GM19035 (cell line): ENCODE results near the gene SOCS3.

Experiments used
- ATAC-seq: cut with Tn5 transposase; IDR thresholded peaks from one replicate; pipeline ENCODE4 v1.9.1; 2021; ENCODE audit not compliant: unreplicated experiment

The SOCS3 gene

GRCh38 chr17:78391051-78391431 is 31.2 kb upstream of the SOCS3 start:
- no peak for ATAC-seq

DNA sequence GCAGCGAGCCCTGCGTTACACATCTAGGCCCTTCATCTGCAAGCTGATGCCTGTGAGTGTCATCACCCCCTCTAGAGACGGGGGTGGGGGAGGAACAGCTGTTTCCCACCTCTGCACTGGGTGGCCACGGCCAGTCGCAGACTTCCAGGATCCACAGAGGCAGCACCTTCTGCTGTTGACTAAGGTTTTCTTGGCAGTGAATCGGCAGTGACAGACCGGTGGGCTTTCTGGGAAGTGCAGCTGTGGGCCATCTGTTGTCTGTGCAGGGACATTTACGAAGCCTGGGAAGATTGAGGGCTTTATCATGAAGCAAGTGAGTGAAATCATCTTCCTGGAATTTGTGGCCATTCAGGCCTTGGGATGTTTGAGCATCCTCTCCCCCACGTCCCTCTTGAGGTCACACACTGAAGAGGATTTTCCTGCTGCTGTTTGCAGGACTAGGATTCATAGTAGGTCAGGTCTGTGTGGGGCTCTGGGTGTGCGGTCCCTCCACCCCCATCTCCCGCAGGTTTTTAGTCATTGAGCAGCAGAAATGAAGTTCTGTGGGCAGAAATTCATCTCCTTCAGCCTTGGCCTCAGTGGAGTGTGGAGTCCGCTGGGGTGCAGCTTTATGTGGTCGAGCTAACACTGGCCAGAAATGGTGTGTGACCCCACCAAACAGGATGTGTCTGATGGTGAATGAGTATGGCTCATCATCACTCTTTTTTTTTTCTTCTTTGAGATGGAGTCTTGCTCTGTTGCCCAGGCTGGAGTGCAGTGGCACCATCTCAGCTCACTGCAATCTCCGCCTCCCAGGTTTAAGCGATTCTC is 30.6 kb upstream of the SOCS3 start:
- no peak for ATAC-seq

GRCh38 chr17:78387977-78388941 is 28.4 kb upstream of the SOCS3 start:
- ATAC-seq: peak; percentile 32

- no peak for ATAC-seq
Observed at GRCh38 chr17:78384479-78385175, 24.8 kb upstream of the SOCS3 start.

DNA sequence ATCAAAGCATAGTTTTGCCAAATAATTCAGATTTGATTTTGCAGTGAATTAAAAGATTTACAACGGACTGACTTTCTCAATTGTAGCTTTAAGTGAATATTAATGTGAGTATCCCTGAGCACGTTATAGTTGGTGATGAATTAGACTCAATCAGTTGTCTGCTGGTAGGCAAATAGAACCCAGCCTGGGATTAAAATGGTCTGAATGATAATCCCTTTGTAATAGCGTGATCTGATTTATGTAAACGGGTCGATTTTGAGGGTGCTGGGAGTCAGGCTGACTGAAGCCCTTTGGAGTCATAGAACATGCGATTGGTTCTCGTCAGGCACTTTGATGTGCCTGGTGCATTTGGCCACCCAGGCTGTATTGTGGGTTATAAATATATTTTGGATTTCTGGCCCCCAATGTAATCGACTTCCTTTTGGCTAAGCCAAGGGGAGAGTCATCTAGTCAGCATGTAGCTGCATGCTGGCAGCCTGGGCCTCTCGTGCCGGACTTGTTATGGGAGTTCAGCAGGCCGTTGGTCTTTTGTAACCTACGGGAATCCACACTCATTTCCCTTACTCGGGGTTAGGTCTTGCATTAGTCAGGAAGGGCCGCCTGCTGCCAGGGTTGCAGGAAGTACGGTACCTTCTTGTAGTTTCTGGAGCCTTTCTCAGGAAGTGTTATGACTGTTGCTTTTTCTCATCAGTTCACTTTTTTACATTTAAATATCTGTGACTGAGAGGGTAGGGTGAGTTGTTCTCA is 24.0 kb upstream of the SOCS3 start:
- ATAC-seq: no peak

DNA sequence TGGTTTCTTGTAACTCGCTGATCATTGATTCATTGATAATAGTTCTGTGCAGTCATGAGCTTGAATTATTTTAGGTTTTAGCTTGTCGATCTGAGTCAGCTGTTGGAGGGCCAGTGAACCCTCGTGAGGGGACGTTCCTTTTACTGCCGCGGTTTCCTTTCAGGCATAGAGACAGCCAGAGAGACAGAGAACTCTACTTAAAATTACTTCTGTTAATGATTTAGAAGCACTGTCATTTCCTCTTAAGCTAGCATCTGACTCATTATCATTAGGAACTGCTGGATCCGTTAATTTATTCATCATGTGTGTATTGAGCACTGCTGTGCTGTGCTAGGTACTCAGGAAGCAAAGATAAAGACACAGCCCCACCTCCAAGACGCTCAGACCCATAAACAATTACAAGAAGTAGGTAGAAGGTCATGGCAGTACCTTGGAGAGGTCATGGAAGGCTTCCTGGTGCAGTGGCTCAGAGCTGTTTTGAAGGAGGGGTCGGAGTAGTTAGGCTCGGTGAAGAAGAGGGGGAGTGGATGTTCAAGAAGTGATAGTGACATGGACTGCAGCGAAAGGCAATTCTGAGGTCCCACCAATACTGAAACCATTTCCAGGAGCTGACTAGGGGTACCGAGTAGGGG is 21.8 kb upstream of the SOCS3 start:
- ATAC-seq: no peak

DNA sequence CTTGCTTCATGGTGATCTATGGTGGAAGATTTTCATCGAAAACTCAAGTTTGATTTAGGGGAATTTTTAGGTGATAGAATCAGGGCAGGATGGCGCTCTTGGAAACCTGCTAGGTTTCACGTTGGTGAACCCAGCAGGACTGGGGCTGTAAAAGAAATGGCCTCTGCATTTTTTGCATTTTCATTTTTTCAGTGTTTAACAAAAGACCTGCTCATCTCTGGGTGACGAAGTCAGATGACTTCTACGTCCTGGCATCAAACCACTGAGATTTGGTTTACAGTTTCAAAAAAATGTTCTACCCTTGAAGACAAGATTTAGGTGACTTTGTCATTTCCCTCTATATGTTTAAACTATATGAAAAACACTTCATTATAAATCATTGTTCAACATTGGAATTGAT is 20.5 kb upstream of the SOCS3 start:
- no peak for ATAC-seq

DNA sequence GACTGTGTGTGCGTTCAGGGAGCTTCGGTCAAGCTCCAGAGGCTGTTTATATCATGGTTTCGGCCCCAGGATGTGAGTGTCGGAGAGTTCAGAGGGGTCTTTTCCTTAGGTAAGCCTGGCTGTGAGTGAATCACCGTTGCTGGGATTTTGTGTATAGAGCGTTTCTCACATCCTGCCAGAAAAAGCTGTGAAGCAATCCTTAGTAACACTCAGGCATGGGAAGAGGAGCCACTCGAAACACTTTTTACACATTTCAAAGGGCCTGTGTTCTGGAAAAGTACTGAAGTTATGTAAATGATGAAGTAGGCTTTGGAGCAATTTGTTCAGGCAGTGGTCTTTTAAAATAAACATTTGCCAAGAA is 19.2 kb upstream of the SOCS3 start:
- no peak for ATAC-seq

DNA sequence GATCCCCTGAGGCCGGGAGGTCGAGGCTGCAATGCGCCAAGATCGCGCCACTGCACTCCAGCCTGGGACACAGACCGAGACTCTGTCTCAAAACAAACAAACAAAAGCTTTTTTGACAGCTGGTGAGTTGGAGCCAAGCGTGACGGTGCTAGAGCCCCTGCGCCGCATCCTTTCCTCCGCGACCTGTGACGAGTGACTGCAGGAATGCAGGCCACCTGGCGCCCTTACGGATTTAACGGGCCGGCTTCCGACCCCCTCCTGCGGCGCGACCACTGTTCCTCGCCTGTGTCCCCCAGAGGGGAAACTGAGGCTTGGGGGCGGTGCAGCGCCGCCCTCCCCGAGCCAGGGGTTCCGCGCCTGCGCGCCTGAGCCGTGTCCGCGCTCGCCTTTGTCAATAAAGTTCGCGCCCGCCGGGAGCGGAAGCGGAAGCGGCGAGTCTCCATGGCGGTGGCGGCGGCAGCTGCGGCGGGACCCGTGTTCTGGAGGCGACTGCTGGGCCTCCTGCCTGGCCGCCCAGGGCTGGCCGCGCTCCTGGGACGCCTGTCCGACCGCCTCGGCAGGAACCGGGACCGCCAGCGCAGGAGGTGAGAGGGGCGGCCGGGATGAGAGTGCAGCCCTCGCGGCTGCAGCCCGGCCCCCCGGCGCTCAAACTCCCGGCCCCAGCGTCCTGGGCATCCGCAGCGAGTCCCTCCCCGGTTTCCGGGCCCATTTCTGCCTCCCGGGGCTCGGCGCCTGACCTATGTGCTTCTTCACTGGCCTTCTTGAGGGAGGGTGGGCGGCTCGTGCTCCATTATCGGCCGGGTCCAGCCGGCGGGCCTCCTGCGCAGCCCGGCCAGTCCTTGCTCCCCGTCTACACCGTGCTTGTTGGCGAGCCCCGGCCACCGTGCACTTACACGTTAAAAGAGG is 18.6 kb upstream of the SOCS3 start, which contains the start of gene PGS1:
PGS1 (plus strand) TSS at position 425 of the 906 bp plus-strand sequence; CDS start at position 442, 17 bp downstream.
- peak; percentile 62 for ATAC-seq

DNA sequence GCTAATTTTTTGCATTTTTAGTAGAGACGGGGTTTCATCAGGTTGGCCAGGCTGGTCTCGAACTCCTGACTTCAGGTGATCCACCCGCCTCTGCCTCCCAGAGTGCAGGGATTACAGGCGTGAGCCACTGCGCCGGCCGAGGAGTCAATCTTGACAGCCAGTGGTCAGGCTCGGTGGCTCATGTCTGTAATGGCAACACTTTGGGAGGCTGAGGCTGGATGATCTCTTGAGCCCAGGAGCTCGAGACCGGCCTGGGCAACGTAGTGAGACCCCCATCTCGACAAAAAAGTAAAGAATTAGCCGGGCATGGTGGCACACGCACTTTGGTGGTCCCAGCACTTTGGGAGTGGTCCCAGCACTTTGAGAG is 18.0 kb upstream of the SOCS3 start:
- no peak for ATAC-seq

- ATAC-seq: no peak
Observed at GRCh38 chr17:78376161-78376560, 16.3 kb upstream of the SOCS3 start.

DNA sequence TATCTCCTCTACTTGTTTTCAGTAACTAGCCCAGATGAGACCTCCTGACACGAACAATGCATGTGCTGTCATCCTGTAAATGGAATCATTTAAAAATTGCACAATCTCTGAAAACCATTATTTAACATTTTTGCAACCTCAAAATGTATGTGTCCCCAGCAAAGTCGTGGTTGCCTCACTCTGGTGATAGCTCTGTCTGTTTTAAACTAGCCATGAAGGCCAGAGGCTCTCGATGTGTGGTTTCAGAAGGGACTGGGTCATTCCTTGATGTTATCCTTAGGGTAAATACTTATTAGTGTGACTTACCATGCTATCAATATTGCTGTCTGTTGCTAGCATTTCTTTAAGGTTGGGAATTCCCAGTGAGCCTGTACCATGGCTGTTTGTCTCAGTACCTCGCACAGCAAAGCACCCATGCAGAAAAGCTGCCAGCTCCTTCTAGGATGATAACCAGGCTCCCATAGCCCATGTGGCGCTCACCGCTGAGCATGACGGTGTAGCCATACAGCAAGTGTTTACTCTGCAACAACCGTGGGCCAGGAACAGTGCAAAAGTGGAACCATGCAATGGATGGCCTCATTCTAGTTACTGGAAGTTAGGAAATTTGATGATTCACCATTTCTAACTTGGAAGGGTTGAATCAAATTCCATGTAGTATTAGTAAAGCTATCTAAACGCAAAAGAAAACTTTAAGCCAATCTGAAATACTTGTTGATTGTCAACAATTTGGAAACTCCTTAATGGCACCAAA is 15.7 kb upstream of the SOCS3 start:
- no peak for ATAC-seq

GRCh38 chr17:78374631-78375274 is 14.9 kb upstream of the SOCS3 start:
- ATAC-seq: no peak

DNA sequence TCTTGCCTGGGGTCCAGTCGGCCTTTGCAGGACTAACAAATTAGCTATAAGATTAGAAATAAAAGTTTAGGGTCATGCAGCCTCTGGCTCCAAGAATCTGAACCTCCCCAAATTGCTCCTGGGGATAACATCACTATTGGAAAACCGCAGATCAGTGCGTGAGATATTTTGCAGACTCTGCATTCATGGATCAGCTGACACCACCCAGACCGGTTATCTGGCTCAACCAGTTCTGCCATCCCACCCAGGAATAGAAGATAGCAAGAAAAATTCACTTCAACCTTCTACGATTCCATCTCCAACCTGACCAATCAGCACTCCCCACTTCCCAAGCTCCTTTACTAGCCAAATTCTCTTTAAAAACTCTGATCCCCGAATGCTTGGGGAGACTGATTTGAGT is 14.3 kb upstream of the SOCS3 start:
- no peak for ATAC-seq

GRCh38 chr17:78372841-78373240 is 13.0 kb upstream of the SOCS3 start:
- ATAC-seq: no peak

- no peak for ATAC-seq
Observed at GRCh38 chr17:78371056-78371455, 11.2 kb upstream of the SOCS3 start.

GRCh38 chr17:78369791-78370381 is 10.0 kb upstream of the SOCS3 start:
- ATAC-seq: no peak
